Loucy (cell line): Measurements from ENCODE around the gene COL6A5.

Experiments
- EZH2phosphoT487 ChIP-seq: fragments of 200-600 bp; IDR thresholded peaks from 2 replicates; pipeline ENCODE4 v1.6.1; 2018; ENCODE audit warnings: antibody characterized with exemption, mild to moderate bottlenecking, moderate library complexity, borderline replicate concordance
- TF ChIP-seq, protein P1 (sequence below): fragments of 200-600 bp; sonication (generic); conservative IDR thresholded peaks from 2 replicates; pipeline ENCODE4 v1.5.1; 2014; ENCODE audit warnings: mild to moderate bottlenecking, antibody characterized with exemption, low read length

DNA sequence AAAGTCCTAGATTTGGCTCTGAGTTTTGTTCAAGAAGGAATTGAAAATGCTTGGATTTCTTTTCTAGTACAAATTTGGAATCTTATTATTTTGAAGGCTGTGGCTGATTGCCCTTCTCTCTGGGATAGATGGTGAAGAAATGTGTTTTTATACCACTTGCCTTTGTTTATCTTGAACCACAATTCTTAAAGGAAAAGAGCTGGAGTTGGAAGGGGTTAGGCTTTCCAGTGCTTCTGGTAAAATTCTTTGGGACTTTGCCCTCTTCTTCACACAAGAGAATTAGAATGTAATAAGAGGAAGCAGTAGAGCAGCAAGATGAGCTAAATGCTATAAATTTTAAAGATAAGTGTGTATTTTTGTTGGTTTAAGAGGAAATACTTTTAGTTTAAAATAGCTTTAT is 65.8 kb downstream of the COL6A5 start:
- TF ChIP-seq, protein P1, sequence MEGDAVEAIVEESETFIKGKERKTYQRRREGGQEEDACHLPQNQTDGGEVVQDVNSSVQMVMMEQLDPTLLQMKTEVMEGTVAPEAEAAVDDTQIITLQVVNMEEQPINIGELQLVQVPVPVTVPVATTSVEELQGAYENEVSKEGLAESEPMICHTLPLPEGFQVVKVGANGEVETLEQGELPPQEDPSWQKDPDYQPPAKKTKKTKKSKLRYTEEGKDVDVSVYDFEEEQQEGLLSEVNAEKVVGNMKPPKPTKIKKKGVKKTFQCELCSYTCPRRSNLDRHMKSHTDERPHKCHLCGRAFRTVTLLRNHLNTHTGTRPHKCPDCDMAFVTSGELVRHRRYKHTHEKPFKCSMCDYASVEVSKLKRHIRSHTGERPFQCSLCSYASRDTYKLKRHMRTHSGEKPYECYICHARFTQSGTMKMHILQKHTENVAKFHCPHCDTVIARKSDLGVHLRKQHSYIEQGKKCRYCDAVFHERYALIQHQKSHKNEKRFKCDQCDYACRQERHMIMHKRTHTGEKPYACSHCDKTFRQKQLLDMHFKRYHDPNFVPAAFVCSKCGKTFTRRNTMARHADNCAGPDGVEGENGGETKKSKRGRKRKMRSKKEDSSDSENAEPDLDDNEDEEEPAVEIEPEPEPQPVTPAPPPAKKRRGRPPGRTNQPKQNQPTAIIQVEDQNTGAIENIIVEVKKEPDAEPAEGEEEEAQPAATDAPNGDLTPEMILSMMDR, result no peak
- TF ChIP-seq EZH2phosphoT487, result no peak
